ENCODE results near the gene RNF167.
"Not testable (repeated sequence)": the region's sequence is repeated elsewhere in the genome, so short reads cannot be mapped to it uniquely, and the experiment has no call there.

The RNF167 gene

GRCh38 chr17:4902540-4902939, 37.5 kb upstream of the RNF167 start:
- DNase-seq (ENCODE audit: low read depth in 2 of 2), result no peak

GRCh38 chr17:4903051-4903818, 36.8 kb upstream of the RNF167 start, which contains the start of gene CHRNE:
TSS of gene CHRNE (minus strand) at chr17:4903098. CDS start at chr17:4903063, 35 bp downstream.
- peak; percentile 49 to 72 for DNase-seq (ENCODE audit: low read depth in 2 of 2)

GRCh38 chr17:4906642-4907041, 33.4 kb upstream of the RNF167 start:
- not testable (repeated sequence) for DNase-seq (ENCODE audit: low read depth in 2 of 2)

- no peak for DNase-seq (ENCODE audit: low read depth in 2 of 2)
Measured at GRCh38 chr17:4908301-4908700, 31.8 kb upstream of the RNF167 start.

- DNase-seq (ENCODE audit: low read depth in 2 of 2), result peak; percentile 52 to 62
Measured at GRCh38 chr17:4908711-4909496, 31.2 kb upstream of the RNF167 start.

- DNase-seq (ENCODE audit: low read depth in 2 of 2), result no peak
Measured at GRCh38 chr17:4913994-4914393, 26.1 kb upstream of the RNF167 start.

- not testable (repeated sequence) for DNase-seq (ENCODE audit: low read depth in 2 of 2)
Measured at GRCh38 chr17:4914551-4914950, 25.5 kb upstream of the RNF167 start.

GRCh38 chr17:4919511-4920047, 20.5 kb upstream of the RNF167 start:
- DNase-seq (ENCODE audit: low read depth in 2 of 2), result no peak

GRCh38 chr17:4920351-4921048, 19.6 kb upstream of the RNF167 start:
- no peak for DNase-seq (ENCODE audit: low read depth in 2 of 2)

GRCh38 chr17:4921320-4921719, 18.7 kb upstream of the RNF167 start:
- no peak for DNase-seq (ENCODE audit: low read depth in 2 of 2)

- DNase-seq (ENCODE audit: low read depth in 2 of 2), result not testable (repeated sequence)
Measured at GRCh38 chr17:4926577-4927335, 13.3 kb upstream of the RNF167 start.

- no peak for DNase-seq (ENCODE audit: low read depth in 2 of 2)
Measured at GRCh38 chr17:4928881-4929280, 11.2 kb upstream of the RNF167 start.

GRCh38 chr17:4931963-4932362, 8.1 kb upstream of the RNF167 start, which contains the start of gene GP1BA:
TSS of gene GP1BA (plus strand) at chr17:4932277. CDS start at chr17:4932605, 328 bp downstream.
- DNase-seq (ENCODE audit: low read depth in 2 of 2), result no peak

- no peak for DNase-seq (ENCODE audit: low read depth in 2 of 2)
Measured at GRCh38 chr17:4932756-4933155, 7.3 kb upstream of the RNF167 start.

- no peak for DNase-seq (ENCODE audit: low read depth in 2 of 2)
Measured at GRCh38 chr17:4933646-4934045, 6.4 kb upstream of the RNF167 start.

- DNase-seq (ENCODE audit: low read depth in 2 of 2), result no peak
Measured at GRCh38 chr17:4934173-4934979, 5.7 kb upstream of the RNF167 start.

GRCh38 chr17:4935650-4936049, 4.4 kb upstream of the RNF167 start:
- DNase-seq (ENCODE audit: low read depth in 2 of 2), result no peak

- no peak for DNase-seq (ENCODE audit: low read depth in 2 of 2)
Measured at GRCh38 chr17:4936436-4936835, 3.6 kb upstream of the RNF167 start.

GRCh38 chr17:4937553-4937952, 2.5 kb upstream of the RNF167 start:
- DNase-seq (ENCODE audit: low read depth in 2 of 2), result no peak

GRCh38 chr17:4938069-4938491, 2.0 kb upstream of the RNF167 start:
- DNase-seq (ENCODE audit: low read depth in 2 of 2), result no peak

All from stimulated activated CD8-positive, alpha-beta memory T cell treated with anti-CD3 and anti-CD28 coated beads, Interleukin-2, amount 100 ng/mL, for 48 hours (primary cell).